ENCODE data around the gene HRH1.
A peak's percentile ranks its signal among the peaks of the same experiment; 100 is the strongest.
"Not testable (repeated sequence)": the region's sequence is repeated elsewhere in the genome, so short reads cannot be mapped to it uniquely, and the experiment has no call there.

The HRH1 gene

DNA sequence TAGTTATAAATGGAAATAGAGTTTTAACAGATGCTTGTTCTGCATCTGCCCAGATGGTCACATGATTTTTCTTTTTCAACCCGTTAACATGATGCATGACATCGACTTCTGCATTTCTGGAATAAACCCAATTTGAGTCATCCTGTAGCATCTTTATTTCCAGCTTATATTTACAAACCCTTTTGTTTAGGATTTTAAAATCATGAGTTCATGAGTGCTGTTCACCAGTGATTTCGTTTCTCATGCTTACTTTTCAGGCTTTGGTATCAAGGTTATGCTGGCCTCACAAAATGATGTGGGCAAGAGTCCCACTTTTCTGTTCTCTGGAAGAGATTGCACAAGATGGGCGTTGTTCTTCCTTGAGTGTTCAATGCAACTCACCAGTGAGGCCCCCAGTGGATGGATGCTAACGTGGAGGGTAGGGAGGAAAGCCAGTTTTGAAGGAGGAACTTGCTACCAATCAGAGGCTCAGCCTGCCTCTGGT is 5.2 kb downstream of the HRH1 start:
- no peaks in the 10 kb centered on the region; a peak in 1 of 22 replicates for H3K9me3 ChIP-seq (replicated peaks in 1 of 11)
- H3K4me1 ChIP-seq = peaks cover 11 to 73% (median 27%) of the 10 kb centered on the region in 10 experiments; a peak in 18 of 20 replicates
- peak overlapping the region; percentile 23 to 96 (median 64); a peak in 21 of 22 replicates for H3K4me2 ChIP-seq
- H3K27ac ChIP-seq = peak overlapping the region in 6 of 11 experiments; percentile 40 to 72 (median 64); a peak in 12 of 22 replicates
- TF ChIP-seq Cebpa-rat (IDR thresholded peaks at IDR 0.05) = peak in 6 of 11 experiments; percentile 36 to 86 (median 56); a peak in 6 of 22 replicates
- peaks cover 9 to 39% (median 35%) of the 10 kb centered on the region in 11 experiments; a peak in 21 of 22 replicates for H3K27me3 ChIP-seq
- H4K20me1 ChIP-seq = peaks cover 0 to 24% (median 4%) of the 10 kb centered on the region in 11 experiments; a peak in 6 of 22 replicates
- H3K9ac ChIP-seq = peak overlapping the region in 4 of 11 experiments; percentile 20 to 32 (median 25); a peak in 5 of 22 replicates
- peaks cover 0 to 10% (median 0%) of the 10 kb centered on the region in 11 experiments; a peak in 2 of 22 replicates for H3K36me3 ChIP-seq
- 0 out of 20 replicates have a peak overlapping the region, but pooled peaks of 1 of the 10 experiments have one; percentile 1 for H3K4me3 ChIP-seq

DNA sequence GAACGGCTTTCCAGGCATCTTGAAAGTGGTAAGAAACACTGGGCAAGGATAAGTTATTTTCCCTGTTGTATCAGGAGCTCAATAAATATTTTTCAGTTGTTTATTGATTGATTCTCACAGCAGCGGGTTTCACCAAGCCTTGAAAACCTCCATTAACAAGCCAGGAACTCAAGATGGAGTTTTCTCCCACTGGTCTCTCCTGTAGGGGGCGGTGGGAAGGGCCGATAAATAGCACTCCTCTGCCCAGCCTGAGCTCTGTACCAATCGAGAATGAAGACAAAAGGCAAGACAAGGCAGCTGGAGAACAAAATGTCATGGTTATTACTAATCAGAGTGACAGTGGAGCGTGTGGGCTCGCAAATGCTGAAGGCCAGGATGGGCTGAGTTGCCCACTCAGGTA is 7.4 kb downstream of the HRH1 start:
- Histone ChIP-seq H3K27ac (no peak overlapping the region), H3K4me2 (peak overlapping the region in 3 of 11 experiments; percentile 74 to 96 (median 92); a peak in 5 of 22 replicates), H4K20me1 (peaks cover 0 to 46% (median 0%) of the 10 kb centered on the region in 11 experiments; a peak in 6 of 22 replicates), H3K9me3 (replicated peaks in 1 of 11) (no peaks in the 10 kb centered on the region; a peak in 1 of 22 replicates), H3K9ac (no peak overlapping the region), H3K4me3 (no peak overlapping the region), H3K27me3 (peaks cover 0 to 17% (median 13%) of the 10 kb centered on the region in 11 experiments; a peak in 19 of 22 replicates), H3K4me1 (peaks cover 11 to 54% (median 19%) of the 10 kb centered on the region in 10 experiments; a peak in 18 of 20 replicates), H3K36me3 (peaks cover 0 to 25% (median 0%) of the 10 kb centered on the region in 11 experiments; a peak in 4 of 22 replicates)
- TF ChIP-seq Cebpa-rat (IDR thresholded peaks at IDR 0.05) = no peak

GRCh38 chr3:11162401-11163345 is 8.4 kb downstream of the HRH1 start:
- Histone ChIP-seq H3K36me3 (peaks cover 0 to 28% (median 0%) of the 10 kb centered on the region in 11 experiments; a peak in 4 of 22 replicates), H3K9ac (no peak overlapping the region), H3K4me2 (no peak overlapping the region), H3K4me1 (peaks cover 11 to 44% (median 19%) of the 10 kb centered on the region in 10 experiments; a peak in 18 of 20 replicates), H4K20me1 (peaks cover 0 to 55% (median 0%) of the 10 kb centered on the region in 11 experiments; a peak in 6 of 22 replicates), H3K27me3 (peaks cover 0 to 7% (median 3%) of the 10 kb centered on the region in 11 experiments; a peak in 11 of 22 replicates), H3K4me3 (no peak overlapping the region), H3K9me3 (replicated peaks in 1 of 11) (no peaks in the 10 kb centered on the region; a peak in 1 of 22 replicates), H3K27ac (no peak overlapping the region)
- no peak for TF ChIP-seq Cebpa-rat (IDR thresholded peaks at IDR 0.05)

DNA sequence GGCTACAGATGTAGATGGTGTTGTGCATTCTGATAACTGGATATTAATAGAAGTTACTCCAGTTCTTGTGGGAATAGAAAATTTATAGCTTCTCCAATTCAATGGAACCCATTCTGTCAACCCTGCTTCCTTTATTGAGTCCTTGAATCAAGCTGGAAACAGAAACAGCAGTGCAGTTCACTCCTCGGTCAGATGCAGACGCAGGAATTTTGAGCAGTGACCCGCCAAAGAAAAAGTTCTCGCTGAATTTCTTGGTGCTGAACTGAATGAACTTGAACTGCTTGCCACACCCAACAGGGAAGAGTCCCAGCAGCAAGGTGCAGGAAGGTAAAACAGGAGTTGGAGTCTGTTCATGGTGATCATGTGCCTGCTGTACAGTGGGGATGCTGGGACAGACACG is 10.3 kb downstream of the HRH1 start:
- Histone ChIP-seq H3K27me3 (no peaks in the 10 kb centered on the region), H3K9me3 (replicated peaks in 1 of 11) (no peaks in the 10 kb centered on the region; a peak in 1 of 22 replicates), H3K36me3 (peaks cover 0 to 28% (median 0%) of the 10 kb centered on the region in 11 experiments; a peak in 4 of 22 replicates), H3K9ac (no peak overlapping the region), H3K4me3 (no peak overlapping the region), H3K4me1 (peaks cover 3 to 37% (median 11%) of the 10 kb centered on the region in 10 experiments; a peak in 18 of 20 replicates), H3K27ac (no peak overlapping the region), H4K20me1 (peaks cover 0 to 74% (median 0%) of the 10 kb centered on the region in 11 experiments; a peak in 6 of 22 replicates), H3K4me2 (no peak overlapping the region)
- no peak for TF ChIP-seq Cebpa-rat (IDR thresholded peaks at IDR 0.05)

GRCh38 chr3:11165476-11165875 is 11.2 kb downstream of the HRH1 start:
- Histone ChIP-seq H3K9me3 (replicated peaks in 1 of 11) (no peaks in the 10 kb centered on the region; a peak in 1 of 22 replicates), H3K27ac (no peak overlapping the region), H3K9ac (no peak overlapping the region), H4K20me1 (peaks cover 0 to 83% (median 0%) of the 10 kb centered on the region in 11 experiments; a peak in 6 of 22 replicates), H3K4me3 (no peak overlapping the region), H3K4me1 (peaks cover 0 to 37% (median 9%) of the 10 kb centered on the region in 10 experiments; a peak in 12 of 20 replicates), H3K27me3 (no peaks in the 10 kb centered on the region), H3K36me3 (peaks cover 0 to 32% (median 0%) of the 10 kb centered on the region in 11 experiments; a peak in 4 of 22 replicates), H3K4me2 (no peak overlapping the region)
- TF ChIP-seq Cebpa-rat (IDR thresholded peaks at IDR 0.05) = no peak

GRCh38 chr3:11166807-11167400 is 12.6 kb downstream of the HRH1 start:
- not testable (repeated sequence) for H3K27ac ChIP-seq; H3K27me3 ChIP-seq; H3K4me3 ChIP-seq; H3K4me2 ChIP-seq; H3K9me3 ChIP-seq (replicated peaks in 1 of 11)
- peaks cover 0 to 37% (median 0%) of the 10 kb centered on the region in 11 experiments; a peak in 4 of 22 replicates for H3K36me3 ChIP-seq
- H3K4me1 ChIP-seq = peaks cover 0 to 26% (median 8%) of the 10 kb centered on the region in 10 experiments; a peak in 11 of 20 replicates
- peaks cover 0 to 97% (median 0%) of the 10 kb centered on the region in 11 experiments; a peak in 6 of 22 replicates for H4K20me1 ChIP-seq
- H3K9ac ChIP-seq = 0 out of 22 replicates have a peak overlapping the region, but pooled peaks of 1 of the 11 experiments have one; percentile 31

GRCh38 chr3:11167590-11167989 is 13.3 kb downstream of the HRH1 start:
- Histone ChIP-seq H3K36me3 (peaks cover 0 to 37% (median 0%) of the 10 kb centered on the region in 11 experiments; a peak in 4 of 22 replicates), H3K9me3 (replicated peaks in 1 of 11) (no peaks in the 10 kb centered on the region)
- TF ChIP-seq Cebpa-rat (IDR thresholded peaks at IDR 0.05) = no peak

GRCh38 chr3:11168406-11168805 is 14.1 kb downstream of the HRH1 start:
- peaks cover 0 to 37% (median 0%) of the 10 kb centered on the region in 11 experiments; a peak in 4 of 22 replicates for H3K36me3 ChIP-seq
- peaks cover 0 to 100% (median 0%) of the 10 kb centered on the region in 11 experiments; a peak in 6 of 22 replicates for H4K20me1 ChIP-seq
- H3K27me3 ChIP-seq = no peaks in the 10 kb centered on the region
- no peaks in the 10 kb centered on the region for H3K9me3 ChIP-seq (replicated peaks in 1 of 11)
- H3K4me3 ChIP-seq = no peak overlapping the region
- no peak overlapping the region for H3K27ac ChIP-seq
- TF ChIP-seq Cebpa-rat (IDR thresholded peaks at IDR 0.05) = no peak
- no peak overlapping the region for H3K9ac ChIP-seq
- H3K4me1 ChIP-seq = peaks cover 0 to 24% (median 8%) of the 10 kb centered on the region in 10 experiments; a peak in 11 of 20 replicates
- H3K4me2 ChIP-seq = peak overlapping the region in 2 of 11 experiments; percentile 55 to 67; a peak in 2 of 22 replicates

More at GRCh38 chr3:11167590-11167989, 13.3 kb downstream of the HRH1 start:
- Histone ChIP-seq H3K4me1 (peaks cover 0 to 24% (median 8%) of the 10 kb centered on the region in 10 experiments; a peak in 11 of 20 replicates), H3K27me3 (no peaks in the 10 kb centered on the region), H4K20me1 (peaks cover 0 to 100% (median 0%) of the 10 kb centered on the region in 11 experiments; a peak in 6 of 22 replicates), H3K27ac (no peak overlapping the region), H3K9ac (no peak overlapping the region), H3K4me2 (no peak overlapping the region), H3K4me3 (no peak overlapping the region)

Measured in BLaER1 treated with 17β-estradiol and CSF1 and Interleukin-3, amounts not matched to agents 10 nM and 100 nM (cell line).